ENCODE results near the gene LIMK2.
A peak's percentile ranks its signal among the peaks of the same experiment; 100 is the strongest.

The LIMK2 gene

DNA sequence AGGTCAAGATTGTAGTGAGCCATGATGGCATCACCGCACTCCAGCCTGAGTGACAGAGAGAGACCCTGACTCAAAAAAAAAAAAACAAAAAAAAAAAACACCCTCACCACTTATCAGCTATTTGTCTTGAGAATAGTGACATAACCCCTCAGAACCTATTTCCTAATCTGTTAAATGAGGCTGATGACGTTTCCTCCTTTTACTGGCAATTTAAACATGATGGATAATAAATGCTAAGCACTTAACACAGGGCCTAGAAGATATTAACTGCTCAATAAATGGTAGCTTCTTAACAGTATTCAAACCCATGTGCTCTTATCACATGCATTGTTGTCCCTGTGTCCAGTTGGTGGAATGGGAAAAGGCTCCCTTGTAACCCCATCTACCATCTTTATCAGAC, 34.6 kb downstream of the LIMK2 start:
- CTCF ChIA-PET: interaction anchor here (0.7 kb wide), 1 partner anchor 26 kb away, joined by 3 read pairs; no protein-coding TSS in a partner anchor
- DNase-seq (ENCODE audit: extremely low spot score): no peak
- TF ChIP-seq FOXM1 (IDR thresholded peaks at IDR 0.05; ENCODE audit: borderline replicate concordance) (no peak), NFRKB (IDR thresholded peaks at IDR 0.05) (no peak), ZNF384 (IDR thresholded peaks at IDR 0.05) (no peak), ARNT (IDR thresholded peaks at IDR 0.05) (no peak), ELF4 (IDR thresholded peaks at IDR 0.05) (no peak), SP1 (IDR thresholded peaks at IDR 0.05) (no peak), L3MBTL2 (conservative IDR thresholded peaks at IDR 0.05) (no peak), TARDBP (IDR thresholded peaks at IDR 0.05) (no peak)
- TF ChIP-seq, protein P1, sequence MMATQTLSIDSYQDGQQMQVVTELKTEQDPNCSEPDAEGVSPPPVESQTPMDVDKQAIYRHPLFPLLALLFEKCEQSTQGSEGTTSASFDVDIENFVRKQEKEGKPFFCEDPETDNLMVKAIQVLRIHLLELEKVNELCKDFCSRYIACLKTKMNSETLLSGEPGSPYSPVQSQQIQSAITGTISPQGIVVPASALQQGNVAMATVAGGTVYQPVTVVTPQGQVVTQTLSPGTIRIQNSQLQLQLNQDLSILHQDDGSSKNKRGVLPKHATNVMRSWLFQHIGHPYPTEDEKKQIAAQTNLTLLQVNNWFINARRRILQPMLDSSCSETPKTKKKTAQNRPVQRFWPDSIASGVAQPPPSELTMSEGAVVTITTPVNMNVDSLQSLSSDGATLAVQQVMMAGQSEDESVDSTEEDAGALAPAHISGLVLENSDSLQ (IDR thresholded peaks at IDR 0.05): no peak
- POLR2A ChIA-PET: no interaction called here

DNA sequence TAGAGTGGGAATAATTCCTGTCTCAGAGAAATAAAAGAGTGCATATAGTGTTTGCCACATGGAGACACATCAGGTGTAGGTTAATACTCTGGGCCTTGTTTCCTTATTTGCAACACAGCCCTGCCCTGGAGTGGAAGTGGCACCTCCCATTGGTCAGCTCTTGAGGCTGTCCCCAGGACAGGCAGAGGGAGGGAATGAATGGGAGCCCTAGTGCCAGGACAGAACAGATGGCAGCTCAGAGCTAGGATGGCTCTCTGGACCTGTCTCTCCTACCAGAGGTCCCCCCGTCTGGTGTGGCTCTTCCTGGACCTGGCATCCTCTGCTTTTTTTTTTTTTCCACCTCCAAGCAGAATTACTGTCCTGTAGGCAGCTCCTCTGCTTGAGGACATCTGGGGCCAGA, 35.6 kb downstream of the LIMK2 start:
- no peak for DNase-seq (ENCODE audit: extremely low spot score)
- POLR2A ChIA-PET: interaction anchor here (0.8 to 1.7 kb wide), 2 partner anchors 25 to 42 kb away, joined by 3 to 4 read pairs; no protein-coding TSS in a partner anchor
- TF ChIP-seq FOXA1 (IDR thresholded peaks at IDR 0.05) (no peak), BHLHE40 (IDR thresholded peaks at IDR 0.05; ENCODE audit: borderline replicate concordance) (no peak), SP1 (IDR thresholded peaks at IDR 0.05) (no peak), SUZ12 (IDR thresholded peaks at IDR 0.05) (no peak), ZNF384 (IDR thresholded peaks at IDR 0.05) (no peak), ELF4 (IDR thresholded peaks at IDR 0.05) (no peak), HDGF (IDR thresholded peaks at IDR 0.05; ENCODE audit: borderline replicate concordance) (no peak), ARNT (IDR thresholded peaks at IDR 0.05) (no peak), LEF1 (IDR thresholded peaks at IDR 0.05; ENCODE audit: borderline replicate concordance) (no peak), NFRKB (IDR thresholded peaks at IDR 0.05) (no peak), FOXK2 (IDR thresholded peaks at IDR 0.05) (no peak), TARDBP (IDR thresholded peaks at IDR 0.05) (no peak), CTBP1 (IDR thresholded peaks at IDR 0.05; ENCODE audit: borderline replicate concordance) (no peak), L3MBTL2 (conservative IDR thresholded peaks at IDR 0.05) (no peak)
- TF ChIP-seq, protein P1 (IDR thresholded peaks at IDR 0.05): no peak
- CTCF ChIA-PET: interaction anchor here (2.5 kb wide), 1 partner anchor 25 kb away, joined by 12 read pairs; no protein-coding TSS in a partner anchor

DNA sequence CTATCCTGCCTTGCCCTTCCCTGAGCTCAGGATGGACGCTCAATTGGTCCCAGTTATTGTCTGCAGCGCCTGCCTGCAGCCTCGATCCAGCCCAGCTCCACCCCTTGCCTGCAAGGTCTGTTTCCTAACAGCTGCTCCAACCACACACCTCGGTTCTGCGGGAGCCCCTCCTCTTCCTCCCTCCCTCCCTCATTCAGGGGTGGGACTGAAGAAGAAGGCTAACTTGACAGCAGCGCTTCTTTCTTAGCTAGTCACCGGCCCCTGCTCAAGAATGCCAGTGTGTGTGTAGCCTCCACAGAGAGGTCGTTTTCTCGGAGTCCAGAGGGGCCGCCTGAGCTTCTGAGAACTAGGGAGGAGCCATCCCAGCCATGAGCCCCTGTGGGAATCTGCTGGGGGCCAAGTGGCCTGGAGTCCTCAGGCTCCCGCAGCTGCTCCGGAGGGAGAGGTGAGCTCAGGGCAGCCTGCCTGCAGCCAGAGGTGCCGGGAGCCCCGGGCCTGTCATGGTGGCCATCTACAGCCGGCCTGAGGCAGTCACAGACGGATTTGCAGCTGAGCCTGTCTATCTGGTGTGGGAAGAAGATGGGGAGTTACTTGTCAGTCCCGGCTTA, 36.1 kb downstream of the LIMK2 start:
- peak; percentile 85 for DNase-seq (ENCODE audit: extremely low spot score)
- CTCF ChIA-PET: interaction anchor here (2.5 kb wide), 1 partner anchor 25 kb away, joined by 12 read pairs; no protein-coding TSS in a partner anchor
- TF ChIP-seq, protein P1 (IDR thresholded peaks at IDR 0.05): no peak
- TF ChIP-seq HDGF (IDR thresholded peaks at IDR 0.05; ENCODE audit: borderline replicate concordance): peak; percentile 90; the same call in 1 of the 2 replicates
- POLR2A ChIA-PET: interaction anchor here (0.8 to 1.7 kb wide), 3 partner anchors 18 to 42 kb away, joined by 3 to 4 read pairs (median 3); no protein-coding TSS in a partner anchor

DNA sequence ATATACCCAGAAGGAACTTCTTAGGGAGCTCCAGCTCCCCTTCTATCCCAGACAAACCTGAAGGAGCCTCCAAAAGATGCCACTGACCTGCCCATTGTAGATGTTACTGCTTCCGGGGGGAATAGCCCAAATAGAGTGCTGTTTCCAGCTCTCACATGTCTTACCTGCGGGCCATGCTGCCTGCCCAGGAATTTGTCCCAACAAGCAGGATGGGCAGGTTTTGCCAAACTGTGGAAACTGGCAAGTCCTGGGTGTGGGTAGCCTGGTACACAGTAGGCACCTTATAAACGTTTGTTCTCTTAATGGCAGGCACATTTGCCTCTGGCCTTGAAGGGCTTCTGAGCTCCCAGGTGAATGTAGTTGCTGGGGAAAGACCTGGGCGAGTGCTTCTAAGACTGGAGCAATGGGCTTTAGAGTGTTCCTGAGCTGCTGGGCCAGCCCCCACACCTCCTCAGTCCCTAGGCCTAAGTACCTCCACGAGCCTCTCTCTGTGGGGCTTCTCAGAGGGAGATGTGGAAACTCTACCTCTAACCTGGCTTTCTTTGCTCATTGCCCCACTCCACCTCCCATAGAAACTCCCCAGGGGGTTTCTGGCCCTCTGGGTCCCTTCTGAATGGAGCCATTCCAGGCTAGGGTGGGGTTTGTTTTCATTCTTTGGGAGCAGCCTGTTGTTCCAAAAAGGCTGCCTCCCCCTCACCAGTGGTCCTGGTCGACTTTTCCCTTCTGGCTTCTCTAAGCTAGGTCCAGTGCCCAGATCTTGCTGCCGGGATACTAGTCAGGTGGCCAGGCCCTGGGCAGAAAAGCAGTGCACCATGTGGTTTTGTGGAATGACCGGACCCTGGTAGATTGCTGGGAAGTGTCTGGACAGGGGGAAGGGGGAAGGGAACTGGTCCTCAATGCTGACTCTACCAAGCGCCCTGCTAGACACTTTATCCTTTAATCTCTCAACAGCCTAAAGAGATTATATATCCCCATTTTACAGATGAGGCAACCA, 37.2 kb downstream of the LIMK2 start:
- DNase-seq (ENCODE audit: extremely low spot score): no peak
- TF ChIP-seq FOXM1 (IDR thresholded peaks at IDR 0.05; ENCODE audit: borderline replicate concordance): no peak
- no peak for TF ChIP-seq ARNT (IDR thresholded peaks at IDR 0.05)
- no peak for TF ChIP-seq L3MBTL2 (conservative IDR thresholded peaks at IDR 0.05)
- TF ChIP-seq HDGF (IDR thresholded peaks at IDR 0.05; ENCODE audit: borderline replicate concordance): no peak
- no peak for TF ChIP-seq FOXK2 (IDR thresholded peaks at IDR 0.05)
- TF ChIP-seq NFRKB (IDR thresholded peaks at IDR 0.05): no peak
- TF ChIP-seq ZNF384 (IDR thresholded peaks at IDR 0.05): no peak
- no peak for TF ChIP-seq TARDBP (IDR thresholded peaks at IDR 0.05)
- no peak for TF ChIP-seq SUZ12 (IDR thresholded peaks at IDR 0.05)
- TF ChIP-seq, protein P1 (IDR thresholded peaks at IDR 0.05): no peak
- no peak for TF ChIP-seq BHLHE40 (IDR thresholded peaks at IDR 0.05; ENCODE audit: borderline replicate concordance)
- no peak for TF ChIP-seq CTBP1 (IDR thresholded peaks at IDR 0.05; ENCODE audit: borderline replicate concordance)
- TF ChIP-seq SP1 (IDR thresholded peaks at IDR 0.05): no peak
- no peak for TF ChIP-seq ELF4 (IDR thresholded peaks at IDR 0.05)
- TF ChIP-seq FOXA1 (IDR thresholded peaks at IDR 0.05): no peak
- TF ChIP-seq LEF1 (IDR thresholded peaks at IDR 0.05; ENCODE audit: borderline replicate concordance): no peak
- POLR2A ChIA-PET: interaction anchor here (0.8 to 1.7 kb wide), 2 partner anchors 19 to 41 kb away, joined by 3 to 4 read pairs; no protein-coding TSS in a partner anchor
- CTCF ChIA-PET: interaction anchor here (2.5 kb wide), 1 partner anchor 24 kb away, joined by 12 read pairs; no protein-coding TSS in a partner anchor
